ENCODE data around the gene MOB3C.

MOB3C gene

DNA sequence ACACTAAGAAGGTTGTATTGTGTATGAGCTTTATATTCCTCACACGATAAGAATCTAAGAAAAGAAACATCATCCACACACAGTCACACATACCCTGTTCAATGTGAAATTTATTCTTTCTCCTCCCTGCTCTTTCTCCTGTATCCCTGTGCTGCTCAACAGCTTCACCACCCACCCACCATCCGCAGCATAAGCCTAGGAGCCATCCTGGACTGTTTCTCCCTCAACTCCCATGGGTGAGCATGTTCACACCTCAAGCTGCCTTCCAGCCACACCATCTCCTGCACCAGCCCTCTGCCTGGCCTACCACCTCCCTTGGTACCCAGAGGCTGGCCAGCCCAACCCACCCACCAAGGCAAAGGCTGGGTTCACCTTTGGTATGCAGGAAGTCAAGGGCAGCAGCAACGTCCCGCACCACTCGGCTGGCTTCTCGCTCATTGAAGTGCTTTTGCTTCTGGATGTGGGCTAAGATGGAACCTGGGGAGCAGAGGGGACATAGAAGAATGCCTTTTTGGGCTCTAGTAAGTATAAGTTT is 44.9 kb downstream of the MOB3C start:
- no peak for DNase-seq (ENCODE audit: low spot score)

DNA sequence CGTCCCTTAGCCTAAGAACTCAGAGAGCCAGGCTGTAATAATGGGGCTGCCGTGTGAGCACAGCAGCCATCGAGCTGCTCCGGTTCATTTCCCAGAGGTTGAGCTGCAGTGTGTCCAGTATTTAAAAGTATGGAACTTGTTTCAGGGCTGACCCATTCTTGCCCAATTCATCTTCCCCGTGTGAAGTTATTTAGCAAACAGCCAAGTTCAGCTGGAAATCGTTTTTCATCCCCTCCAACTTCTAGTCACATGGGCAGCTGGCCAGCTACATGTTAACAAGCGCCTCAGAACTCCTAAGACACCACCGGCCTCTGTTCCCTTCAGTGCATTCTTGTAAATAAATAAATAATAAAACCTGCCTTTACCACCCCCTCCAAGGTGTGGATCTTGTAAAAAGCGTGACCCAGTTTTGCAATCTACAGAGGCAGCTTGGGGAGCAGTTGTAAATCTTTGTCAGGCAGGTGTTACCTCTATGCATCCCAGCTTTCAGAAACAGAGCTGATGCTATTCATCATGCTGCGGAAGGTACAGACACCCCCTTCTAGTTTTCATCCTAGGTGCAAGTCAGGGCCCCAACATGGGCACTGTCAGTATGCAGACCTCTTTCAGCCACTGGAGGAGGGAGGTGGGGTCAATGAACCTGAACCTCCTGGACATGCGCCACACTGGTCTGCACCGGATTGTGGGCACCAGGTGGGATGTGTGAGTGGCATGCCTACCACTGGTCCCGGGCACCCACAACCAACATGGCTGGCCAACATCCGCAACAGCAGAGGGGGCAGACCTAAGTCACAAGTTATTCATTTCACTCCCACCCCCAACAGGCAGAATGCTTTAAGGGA is 46.5 kb downstream of the MOB3C start:
- no peak for DNase-seq (ENCODE audit: low spot score)

DNA sequence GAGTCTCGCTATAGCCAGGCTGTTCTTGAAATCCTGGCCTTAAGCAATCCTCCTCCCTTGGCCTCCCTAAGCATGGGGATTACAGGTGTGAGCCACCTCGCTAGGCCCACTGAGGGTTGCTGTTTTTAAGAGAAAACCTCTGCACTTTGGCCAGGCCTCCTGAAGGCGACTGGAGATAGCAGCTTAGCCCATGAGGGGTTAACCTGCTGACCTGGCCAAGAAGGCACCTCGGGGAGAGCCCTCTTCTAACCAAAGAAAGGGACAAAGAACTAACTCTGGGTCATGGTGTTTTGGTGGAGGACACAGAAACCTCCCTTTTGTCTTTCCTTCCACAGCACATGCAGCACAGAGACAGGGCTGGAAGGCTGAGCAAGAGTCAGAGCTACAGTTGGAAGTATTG is 47.5 kb downstream of the MOB3C start:
- no peak for DNase-seq (ENCODE audit: low spot score)

DNA sequence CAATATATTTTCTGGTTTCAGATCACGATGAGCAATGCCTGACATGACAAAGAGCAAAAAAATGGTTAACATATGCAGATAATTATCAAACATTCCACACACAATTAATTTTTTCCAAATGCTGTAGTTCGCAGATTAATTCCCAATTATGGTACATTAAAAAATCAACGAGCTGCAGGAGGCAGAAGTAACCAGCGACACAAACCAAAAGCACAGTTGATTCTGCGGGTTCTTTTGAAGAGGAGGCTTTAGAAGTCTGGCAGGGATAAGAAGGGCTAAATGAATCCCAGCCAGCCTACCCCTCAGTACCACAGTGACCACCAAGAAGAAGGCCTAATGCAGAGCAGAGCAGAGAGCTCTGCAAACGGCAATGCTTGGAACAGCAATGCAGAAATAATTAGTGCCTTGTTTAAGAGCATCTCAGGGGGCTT is 48.1 kb downstream of the MOB3C start:
- DNase-seq (ENCODE audit: low spot score), result no peak

DNA sequence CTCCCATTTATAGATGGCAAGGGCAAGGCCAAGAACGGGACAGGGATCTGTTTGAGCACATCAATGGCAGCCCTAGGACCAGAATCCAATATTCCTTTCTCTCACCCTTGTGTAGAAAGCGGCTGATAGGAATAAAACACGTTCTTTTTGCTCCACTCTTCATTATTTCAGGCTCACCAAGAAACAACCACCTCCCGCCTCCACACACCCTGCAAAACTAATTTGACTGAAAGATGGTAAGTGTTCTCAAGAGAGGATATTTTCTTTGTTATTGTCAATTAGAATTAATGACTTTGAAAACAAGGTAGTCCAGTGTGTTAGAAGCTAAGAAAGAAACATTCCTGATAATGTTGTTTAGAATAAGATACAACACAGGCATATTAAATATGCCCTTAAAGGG is 53.3 kb downstream of the MOB3C start:
- no peak for DNase-seq (ENCODE audit: low spot score)

DNA sequence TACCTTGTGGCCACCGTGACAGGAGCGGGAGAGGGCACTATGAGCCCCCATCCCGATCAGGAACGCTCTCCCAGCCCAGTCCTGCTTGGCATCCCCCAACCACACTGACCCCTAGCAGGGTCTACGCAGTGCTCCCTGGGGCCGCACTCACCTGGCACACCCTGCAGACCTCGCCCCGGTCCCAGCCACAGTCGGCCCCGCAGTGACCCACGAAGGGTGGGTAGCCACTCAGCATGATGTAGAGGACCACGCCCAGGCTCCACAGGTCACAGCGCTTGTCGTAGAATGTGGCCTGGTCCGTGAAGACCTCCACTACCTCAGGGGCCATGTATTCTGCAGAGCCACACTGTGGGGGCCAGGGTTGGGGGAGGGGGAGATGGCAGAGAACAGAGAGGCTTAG is 54.1 kb downstream of the MOB3C start:
- no peak for DNase-seq (ENCODE audit: low spot score)

DNA sequence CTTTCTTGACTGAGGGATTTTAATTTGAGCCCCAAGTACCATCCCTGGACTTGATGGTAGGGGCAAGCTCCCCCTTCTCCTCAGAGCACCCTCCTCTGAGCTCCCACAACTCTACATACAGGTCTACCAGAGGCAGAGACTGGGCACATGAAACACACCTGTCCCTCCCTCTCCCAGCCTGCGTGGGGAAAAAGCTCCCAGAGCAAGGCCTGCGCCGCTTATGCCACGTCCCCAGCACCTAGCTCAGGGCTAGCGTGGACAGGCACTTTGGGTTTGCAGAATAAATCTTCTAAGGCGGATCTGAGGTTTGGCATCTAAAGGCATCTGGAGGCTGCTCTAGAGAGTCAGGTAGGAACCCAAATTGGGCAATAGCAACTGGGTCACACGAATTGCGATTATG is 57.6 kb downstream of the MOB3C start:
- no peak for DNase-seq (ENCODE audit: low spot score)

DNA sequence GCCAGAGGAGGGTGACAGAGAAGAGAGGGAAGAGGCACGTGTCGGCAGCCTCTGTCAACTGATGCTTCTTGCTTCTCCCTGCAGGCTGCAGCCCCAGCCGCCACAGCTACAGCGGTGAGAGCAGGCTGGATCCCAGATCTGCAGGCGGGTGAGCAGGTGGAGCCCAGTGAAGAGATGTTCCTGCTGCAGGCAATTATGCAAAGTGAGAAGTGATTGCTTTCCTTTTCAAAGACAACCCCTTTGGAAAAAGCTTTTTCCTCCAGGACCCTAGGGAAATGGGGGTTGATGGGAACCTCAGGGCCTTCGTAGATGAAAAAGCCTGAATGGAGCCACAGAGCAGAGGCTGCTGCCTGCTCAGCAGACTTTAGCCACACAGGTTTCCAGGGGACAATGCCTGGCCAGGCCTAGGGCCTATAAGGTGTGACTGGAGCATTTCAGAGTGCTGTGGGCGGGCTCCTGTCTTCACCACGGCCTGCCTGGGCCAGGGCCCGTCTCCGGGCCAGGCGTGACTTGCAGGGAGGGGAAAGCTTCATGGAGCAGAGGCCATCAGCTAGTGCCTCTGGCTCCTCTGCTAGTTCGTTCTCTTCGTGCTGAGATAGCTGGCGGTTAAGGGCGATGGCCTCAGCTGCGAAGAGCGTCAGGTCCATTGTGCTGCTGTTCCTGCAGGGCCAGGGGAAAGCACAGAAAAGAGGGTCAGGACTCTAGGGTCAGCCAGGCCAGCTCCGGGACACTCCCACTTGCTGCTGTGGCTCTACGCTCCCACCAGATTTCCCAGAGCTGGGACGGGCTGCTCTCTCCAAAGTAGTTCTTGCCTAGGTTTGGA is 58.3 kb downstream of the MOB3C start:
- DNase-seq (ENCODE audit: low spot score), result no peak

Data from HuH-7.5 (cell line).